GM23248 (cell line): ENCODE data around the gene CNN2. TPM values are rescaled to one million over a fixed set of nuclear protein-coding genes. Genes with fewer than 3 reads are reported as not detected.

Experiments used
- DNase-seq: peaks from one replicate; pipeline ENCODE4 v3.0.0-alpha.2; 2015
- H2AFZ ChIP-seq: fragments of 200-600 bp; sonication (generic); 2 replicates; pipeline ENCODE4 v1.6.1; 2016; ENCODE audit warnings: antibody characterized with exemption
- H3F3A ChIP-seq: fragments of 200-600 bp; sonication (generic); 2 replicates; pipeline ENCODE4 v1.6.1; 2016; ENCODE audit warnings: mild to moderate bottlenecking, antibody characterized with exemption, mixed run types; ENCODE audit not compliant: insufficient read depth
- H3K27ac ChIP-seq: fragments of 200-600 bp; sonication (generic); 2 replicates; pipeline ENCODE4 v1.5.1; 2016; ENCODE audit warnings: mild to moderate bottlenecking
- H3K27me3 ChIP-seq: fragments of 200-600 bp; sonication (generic); replicated peaks from 2 replicates; pipeline ENCODE4 v1.6.1; 2016; ENCODE audit warnings: mild to moderate bottlenecking; ENCODE audit not compliant: insufficient read depth
- H3K36me3 ChIP-seq: fragments of 200-600 bp; sonication (generic); 2 replicates; pipeline ENCODE4 v1.6.1; 2016; ENCODE audit warnings: low read depth, mild to moderate bottlenecking
- H3K4me1 ChIP-seq: fragments of 200-600 bp; sonication (generic); 2 replicates; pipeline ENCODE4 v1.6.1; 2016; ENCODE audit warnings: mild to moderate bottlenecking; ENCODE audit not compliant: insufficient read depth
- H3K4me2 ChIP-seq: fragments of 200-600 bp; sonication (generic); one replicate; pipeline ENCODE4 v1.6.1; 2016; ENCODE audit warnings: mild to moderate bottlenecking; ENCODE audit not compliant: unreplicated experiment
- H3K4me3 ChIP-seq: fragments of 200-600 bp; sonication (generic); 2 replicates; pipeline ENCODE4 v1.5.1; 2016; ENCODE audit warnings: mild to moderate bottlenecking
- H3K79me2 ChIP-seq: fragments of 200-600 bp; sonication (generic); 2 replicates; pipeline ENCODE4 v1.6.1; 2016; ENCODE audit warnings: mild to moderate bottlenecking; ENCODE audit not compliant: insufficient read depth
- H3K9ac ChIP-seq: fragments of 200-600 bp; sonication (generic); 2 replicates; pipeline ENCODE4 v1.6.1; 2016; ENCODE audit warnings: mild to moderate bottlenecking
- H3K9me2 ChIP-seq: fragments of 200-600 bp; sonication (generic); 2 replicates; pipeline ENCODE4 v1.6.1; 2016; ENCODE audit warnings: mixed run types, mild to moderate bottlenecking, moderate library complexity; ENCODE audit not compliant: insufficient read depth
- H3K9me3 ChIP-seq: fragments of 200-600 bp; sonication (generic); one replicate; pipeline ENCODE4 v1.6.1; 2017; ENCODE audit warnings: low read depth
- H4K20me1 ChIP-seq: fragments of 200-600 bp; sonication (generic); 2 replicates; pipeline ENCODE4 v1.6.0; 2016; ENCODE audit not compliant: insufficient read depth
- EZH2 ChIP-seq: fragments of 200-600 bp; sonication (generic); IDR thresholded peaks from 2 replicates; pipeline ENCODE4 v1.6.1; 2018; ENCODE audit warnings: antibody characterized with exemption, mild to moderate bottlenecking; ENCODE audit not compliant: insufficient read depth, poor library complexity, severe bottlenecking
- EZH2phosphoT487 ChIP-seq: fragments of 200-600 bp; sonication (generic); IDR thresholded peaks from 2 replicates; pipeline ENCODE4 v1.6.1; 2018; ENCODE audit warnings: antibody characterized with exemption, moderate library complexity, mild to moderate bottlenecking, low read depth; ENCODE audit not compliant: insufficient read depth
- WGBS, 2 experiments: methylation state at CpG; one replicate each; pipeline ENCODE4 v1.1.6; 2015 to 2017; ENCODE audit warnings: low lambda C conversion rate in 2 of 2, low coverage in 1 of 2; ENCODE audit errors: missing lambda C conversion rate in 2 of 2; 5-methylcytosine and 5-hydroxymethylcytosine counted together
- in situ Hi-C: fragments of 300-500 bp; cut with MboI; formaldehyde crosslinking; loops from 2 replicates; pipeline ENCODE4 v1.15.0; 2020
- polyA plus RNA-seq: library from polyadenylated mRNA; unstranded; fragments of >200 nt; fragmentation: Nextera tagmentation; extraction: Ambion mirVana; gene quantifications from 2 replicates; pipeline ENCODE4 v1.2.1, GENCODE V29; 2016
- total RNA-seq: library from RNA; depleted of rRNA; stranded (reverse); fragments of >200 nt; shearing (Covaris generic); gene quantifications from 2 replicates; pipeline ENCODE4 v1.2.3, GENCODE V29; 2014

Gene CNN2
- total and polyA plus RNA-seq, 2 experiments from 2014 or later: 244 to 400 TPM

- Histone ChIP-seq H2AFZ (no peak overlapping the region), H3K36me3 (no peaks in the 10 kb centered on the region), H3K4me2 (peak overlapping the region; percentile 9), H3K27ac (no peak overlapping the region), H4K20me1 (no peaks in the 10 kb centered on the region), H3K9ac (no peak overlapping the region), H3K27me3 (peaks cover 31% of the 10 kb centered on the region), H3K9me2 (no peaks in the 10 kb centered on the region), H3F3A (no peaks in the 10 kb centered on the region), H3K9me3 (no peaks in the 10 kb centered on the region), H3K4me3 (0 out of 2 replicates have a peak overlapping the region, but pooled peaks have one; percentile 11), H3K79me2 (no peaks in the 10 kb centered on the region), H3K4me1 (no peaks in the 10 kb centered on the region)
- in situ Hi-C loops: no loop called here
- WGBS, 2 experiments: 3 to 5% methylated on average over 82 to 89 of the region's 99 CpGs
- DNase-seq: peak; percentile 39
- TF ChIP-seq EZH2phosphoT487 (no peak), EZH2 (no peak)
These were observed 44.8 kb downstream of the CNN2 start for GRCh38 chr19:1070931-1071791.

DNA sequence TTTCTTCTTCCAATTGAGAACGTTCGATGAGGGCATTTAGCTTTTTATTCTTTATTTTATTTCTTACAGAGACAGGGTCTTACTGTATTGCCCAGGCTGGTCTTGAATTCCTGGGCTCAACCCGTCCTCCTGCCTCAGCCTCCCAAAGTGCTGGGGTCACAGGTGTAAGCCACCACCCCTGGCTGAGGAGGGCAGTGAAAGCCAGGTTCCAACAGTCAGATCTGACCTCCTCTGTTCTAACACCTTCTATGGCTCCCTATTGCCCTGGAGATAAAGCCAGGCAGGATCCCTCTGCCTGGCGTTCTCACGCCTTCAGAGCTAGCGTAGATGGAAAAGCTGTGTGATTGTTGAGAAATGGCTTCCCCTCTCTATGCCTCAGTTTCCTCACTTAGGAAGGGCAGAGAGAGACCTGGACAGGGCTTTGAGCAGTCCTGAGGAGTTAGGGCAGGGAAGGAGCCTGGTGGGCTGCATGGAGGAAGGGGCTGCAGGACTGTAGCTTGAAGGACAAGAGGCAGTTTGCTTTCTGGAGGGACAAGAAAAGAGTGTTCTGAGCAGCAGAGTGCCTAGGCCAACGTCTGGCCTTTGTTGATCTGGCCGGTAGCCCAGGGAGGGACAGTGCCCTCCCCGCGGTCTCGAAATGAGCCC lies 46.1 kb downstream of the CNN2 start:
- Histone ChIP-seq H4K20me1 (no peaks in the 10 kb centered on the region), H3K36me3 (no peaks in the 10 kb centered on the region), H3K9ac (no peak overlapping the region), H3K4me1 (no peaks in the 10 kb centered on the region), H3K79me2 (no peaks in the 10 kb centered on the region), H3K4me3 (no peak overlapping the region), H3F3A (no peaks in the 10 kb centered on the region), H3K9me2 (no peaks in the 10 kb centered on the region), H3K27me3 (peaks cover 20% of the 10 kb centered on the region), H3K9me3 (no peaks in the 10 kb centered on the region), H2AFZ (no peak overlapping the region), H3K4me2 (no peak overlapping the region), H3K27ac (no peak overlapping the region)
- in situ Hi-C loops: no loop called here
- TF ChIP-seq EZH2 (no peak), EZH2phosphoT487 (no peak)
- DNase-seq: no peak
- WGBS, 2 experiments: 83 to 87% methylated on average over 11 of the region's 11 CpGs

DNA sequence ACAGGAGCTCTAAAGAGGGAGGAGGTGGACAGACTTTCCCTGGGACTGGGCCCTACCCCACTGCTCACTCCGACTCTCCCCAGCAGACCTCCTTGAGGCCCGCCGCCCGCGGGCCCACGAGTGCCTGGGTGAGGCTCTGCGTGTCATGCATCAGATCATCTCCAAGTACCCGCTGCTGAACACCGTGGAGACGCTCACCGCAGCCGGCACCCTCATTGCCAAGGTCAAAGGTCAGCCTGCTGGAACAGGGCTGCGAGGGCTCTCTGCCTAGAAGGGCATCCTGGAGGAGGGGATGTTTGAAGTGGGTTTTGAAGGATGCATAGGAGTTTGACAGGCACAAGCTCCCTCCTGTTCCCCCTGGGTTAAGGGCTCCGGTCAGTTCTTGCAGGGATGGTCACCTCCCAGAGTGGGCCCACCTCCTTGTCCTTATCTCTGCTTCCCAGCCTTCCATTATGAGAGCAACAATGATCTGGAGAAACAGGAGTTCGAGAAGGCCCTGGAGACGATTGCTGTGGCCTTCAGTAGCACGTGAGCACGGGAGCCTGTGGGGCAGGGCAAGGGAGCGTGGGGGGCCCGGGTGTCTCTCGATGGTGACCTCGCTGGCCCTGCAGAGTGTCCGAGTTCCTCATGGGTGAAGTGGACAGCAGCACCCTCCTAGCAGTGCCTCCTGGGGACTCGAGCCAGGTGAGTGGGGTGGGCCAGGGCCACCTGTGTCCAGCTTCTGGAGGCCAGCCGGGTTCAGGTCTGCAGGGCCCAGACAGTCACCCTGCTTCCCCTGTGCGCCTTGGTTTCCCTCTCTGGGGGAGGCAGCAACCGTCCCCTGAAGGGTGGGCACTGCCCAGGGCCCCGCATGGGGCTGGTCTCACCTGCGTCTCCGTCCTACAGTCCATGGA lies 46.9 kb downstream of the CNN2 start:
- Histone ChIP-seq H3K27me3 (peaks cover 16% of the 10 kb centered on the region), H3K27ac (no peak overlapping the region), H3K9ac (no peak overlapping the region), H3K9me2 (no peaks in the 10 kb centered on the region), H3K36me3 (no peaks in the 10 kb centered on the region), H3K4me2 (no peak overlapping the region), H3F3A (no peaks in the 10 kb centered on the region), H3K4me1 (no peaks in the 10 kb centered on the region), H3K4me3 (no peak overlapping the region), H3K79me2 (no peaks in the 10 kb centered on the region), H4K20me1 (no peaks in the 10 kb centered on the region), H3K9me3 (no peaks in the 10 kb centered on the region), H2AFZ (no peak overlapping the region)
- TF ChIP-seq EZH2 (no peak), EZH2phosphoT487 (no peak)
- no peak for DNase-seq
- in situ Hi-C loops: no loop called here
- WGBS, 2 experiments: 92 to 93% methylated on average over 29 of the region's 30 CpGs

DNA sequence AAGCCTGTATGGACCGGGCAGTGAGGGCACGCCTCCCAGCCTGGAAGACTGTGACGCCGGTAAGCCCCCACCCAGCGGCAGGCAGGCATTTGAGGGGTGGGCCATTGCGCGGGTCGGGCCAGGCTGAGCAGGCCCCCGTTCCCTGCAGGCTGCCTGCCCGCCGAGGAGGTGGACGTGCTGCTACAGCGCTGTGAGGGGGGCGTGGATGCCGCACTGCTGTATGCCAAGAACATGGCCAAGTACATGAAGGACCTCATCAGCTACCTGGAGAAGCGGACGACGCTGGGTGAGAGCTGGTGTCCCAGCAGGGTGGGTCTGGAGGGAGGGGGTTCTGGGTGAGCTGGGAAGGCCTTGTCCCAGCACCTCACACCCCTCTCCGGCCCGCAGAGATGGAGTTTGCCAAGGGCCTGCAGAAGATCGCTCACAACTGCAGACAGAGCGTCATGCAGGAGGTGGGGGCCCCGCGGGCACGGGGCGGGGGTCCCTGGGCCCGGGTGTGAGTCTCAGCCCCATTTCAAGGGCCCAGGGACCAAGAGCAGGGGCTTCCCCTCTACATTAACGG lies 47.6 kb downstream of the CNN2 start:
- TF ChIP-seq EZH2phosphoT487 (no peak), EZH2 (no peak)
- H3K4me1 ChIP-seq: no peaks in the 10 kb centered on the region
- H3K27ac ChIP-seq: no peak overlapping the region
- no peaks in the 10 kb centered on the region for H3K79me2 ChIP-seq
- no peak overlapping the region for H3K4me2 ChIP-seq
- no peaks in the 10 kb centered on the region for H3F3A ChIP-seq
- H3K9me3 ChIP-seq: no peaks in the 10 kb centered on the region
- no peaks in the 10 kb centered on the region for H4K20me1 ChIP-seq
- H3K4me3 ChIP-seq: no peak overlapping the region
- H3K9ac ChIP-seq: no peak overlapping the region
- no peak for DNase-seq
- no peaks in the 10 kb centered on the region for H3K9me2 ChIP-seq
- H2AFZ ChIP-seq: no peak overlapping the region
- H3K36me3 ChIP-seq: no peaks in the 10 kb centered on the region
- WGBS, 2 experiments: 75 to 80% methylated on average over 16 to 28 of the region's 28 CpGs
- in situ Hi-C loops: no loop called here
- H3K27me3 ChIP-seq: peaks cover 16% of the 10 kb centered on the region
